ENCODE measurements around the gene KRTAP10-1. TPM values are rescaled to one million over a fixed set of nuclear protein-coding genes. Genes with fewer than 3 reads are reported as not detected.

Gene KRTAP10-1
- polyA plus RNA-seq, 3 donors, result not detected

DNA sequence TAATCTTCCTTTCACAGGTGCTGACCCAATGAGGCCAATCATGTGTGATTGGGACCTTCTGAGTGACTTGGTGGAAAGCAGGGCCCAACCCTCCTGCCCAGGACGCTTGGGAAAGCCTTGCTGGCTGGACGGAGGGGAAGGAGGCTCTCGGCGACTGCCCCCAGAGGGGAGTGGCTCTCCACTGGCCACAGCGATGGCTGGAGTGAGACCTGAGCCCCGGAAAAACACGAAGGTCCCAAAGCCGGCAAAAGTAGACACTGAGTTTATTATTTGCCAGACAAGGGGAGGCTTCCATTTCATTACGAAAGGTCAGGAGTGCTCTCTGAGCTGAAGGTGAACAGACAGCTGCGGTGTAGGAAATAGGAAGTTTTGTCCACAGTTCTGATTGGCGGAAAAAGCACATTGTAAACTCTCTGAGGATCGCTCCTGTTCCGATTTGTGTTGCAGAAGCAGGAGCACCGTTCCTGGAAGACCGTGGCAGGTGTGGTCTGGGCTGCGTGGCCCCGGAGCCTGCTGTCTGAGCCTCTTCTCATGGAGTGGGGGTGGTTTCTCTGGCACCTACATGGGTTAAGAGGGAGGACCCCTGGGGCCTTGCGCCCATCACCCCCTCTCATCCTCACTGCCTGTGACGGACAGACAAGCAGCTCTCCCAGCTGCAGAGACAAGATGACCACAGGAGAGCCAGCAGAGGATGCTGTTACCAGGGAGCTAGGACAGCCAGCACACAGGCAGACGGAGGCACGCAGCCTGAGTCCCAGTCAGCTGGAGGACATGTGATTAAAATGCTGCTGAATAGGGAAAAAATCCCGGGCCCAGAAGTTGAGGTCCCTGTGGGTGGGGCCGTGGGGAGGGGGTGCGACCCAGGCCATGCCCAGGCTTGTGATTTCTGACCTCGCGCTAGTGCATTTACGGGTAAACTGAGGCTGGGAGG lies 41.5 kb downstream of the KRTAP10-1 start:
- H3K27ac ChIP-seq (ENCODE audit: low read depth, low read length), result no peak overlapping the region
- WGBS, 3 donors, result 52 to 73% (median 66%) methylated on average over 27 of the region's 27 CpGs

DNA sequence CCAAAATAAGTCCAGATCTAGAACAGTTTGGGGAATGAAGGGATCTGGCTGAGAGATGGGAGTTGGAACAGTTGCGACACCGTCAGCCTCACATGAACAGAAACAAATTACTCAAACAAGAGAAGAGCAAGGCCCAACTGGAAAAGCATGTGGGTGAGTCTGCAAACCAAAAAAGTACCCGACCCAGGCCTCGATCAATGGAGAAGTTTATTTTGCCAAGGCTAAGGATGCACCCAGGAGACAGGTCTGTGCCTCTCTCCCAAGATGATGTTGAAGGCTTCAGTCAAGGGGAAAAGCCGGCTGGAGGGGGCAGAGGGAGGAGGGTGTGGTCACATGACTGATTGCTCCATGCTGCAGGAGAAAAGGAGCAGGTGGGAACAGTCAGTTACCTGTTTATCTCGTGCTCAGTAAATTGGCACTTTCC lies 42.3 kb downstream of the KRTAP10-1 start:
- H3K27ac ChIP-seq (ENCODE audit: low read depth, low read length), result no peak overlapping the region
- 48 to 53% (median 53%) methylated on average over 6 of the region's 6 CpGs for WGBS, 3 donors

DNA sequence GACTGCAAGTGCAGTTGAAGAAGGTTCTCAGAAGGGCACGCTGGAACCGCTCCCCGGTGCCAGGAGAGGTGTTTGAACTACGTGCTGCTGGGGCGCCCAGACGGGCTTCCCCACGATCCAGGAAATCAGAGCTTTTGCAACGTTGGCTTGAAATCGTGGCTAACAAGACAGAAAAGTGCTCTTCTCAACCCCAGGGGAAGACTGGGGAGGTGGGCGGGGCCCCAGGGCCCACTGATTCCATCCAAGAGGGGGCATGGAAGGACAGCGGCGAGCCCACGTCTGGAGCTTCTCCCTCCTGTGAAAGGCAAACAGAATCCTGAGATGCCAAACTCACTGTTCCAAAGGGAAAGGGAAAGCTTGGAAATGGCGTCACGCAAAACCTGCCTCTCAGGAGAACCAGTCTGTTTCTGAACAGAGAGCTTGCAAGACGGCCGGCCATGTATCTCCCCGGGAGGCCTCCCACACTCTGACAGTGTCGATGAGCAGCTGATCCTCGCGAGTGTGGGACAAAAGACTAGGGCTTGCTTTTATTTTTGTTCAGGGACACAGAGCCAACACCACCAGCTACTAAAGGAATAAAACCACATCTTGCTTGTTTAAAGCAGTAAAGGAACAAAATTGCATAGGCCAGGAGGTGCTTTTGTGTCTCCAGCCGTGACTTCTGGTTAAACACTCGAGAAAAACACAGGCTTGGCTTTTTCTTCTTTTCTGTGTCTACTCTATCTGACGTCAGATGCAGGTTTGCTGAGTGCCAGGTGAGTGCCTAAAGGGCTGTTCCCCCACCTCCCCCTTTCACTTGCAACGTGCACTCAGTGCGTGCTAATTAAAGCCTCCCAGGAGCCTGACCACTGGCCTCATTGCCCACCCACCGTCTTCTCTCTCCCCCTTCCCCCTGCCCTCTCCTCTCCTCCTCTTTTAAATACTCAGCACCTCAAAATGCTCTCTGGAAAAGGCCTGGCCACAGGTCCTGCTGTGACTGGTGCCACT lies 43.1 kb downstream of the KRTAP10-1 start:
- H3K27ac ChIP-seq (ENCODE audit: low read depth, low read length), result no peak overlapping the region
- 46 to 63% (median 49%) methylated on average over 27 of the region's 27 CpGs for WGBS, 3 donors

DNA sequence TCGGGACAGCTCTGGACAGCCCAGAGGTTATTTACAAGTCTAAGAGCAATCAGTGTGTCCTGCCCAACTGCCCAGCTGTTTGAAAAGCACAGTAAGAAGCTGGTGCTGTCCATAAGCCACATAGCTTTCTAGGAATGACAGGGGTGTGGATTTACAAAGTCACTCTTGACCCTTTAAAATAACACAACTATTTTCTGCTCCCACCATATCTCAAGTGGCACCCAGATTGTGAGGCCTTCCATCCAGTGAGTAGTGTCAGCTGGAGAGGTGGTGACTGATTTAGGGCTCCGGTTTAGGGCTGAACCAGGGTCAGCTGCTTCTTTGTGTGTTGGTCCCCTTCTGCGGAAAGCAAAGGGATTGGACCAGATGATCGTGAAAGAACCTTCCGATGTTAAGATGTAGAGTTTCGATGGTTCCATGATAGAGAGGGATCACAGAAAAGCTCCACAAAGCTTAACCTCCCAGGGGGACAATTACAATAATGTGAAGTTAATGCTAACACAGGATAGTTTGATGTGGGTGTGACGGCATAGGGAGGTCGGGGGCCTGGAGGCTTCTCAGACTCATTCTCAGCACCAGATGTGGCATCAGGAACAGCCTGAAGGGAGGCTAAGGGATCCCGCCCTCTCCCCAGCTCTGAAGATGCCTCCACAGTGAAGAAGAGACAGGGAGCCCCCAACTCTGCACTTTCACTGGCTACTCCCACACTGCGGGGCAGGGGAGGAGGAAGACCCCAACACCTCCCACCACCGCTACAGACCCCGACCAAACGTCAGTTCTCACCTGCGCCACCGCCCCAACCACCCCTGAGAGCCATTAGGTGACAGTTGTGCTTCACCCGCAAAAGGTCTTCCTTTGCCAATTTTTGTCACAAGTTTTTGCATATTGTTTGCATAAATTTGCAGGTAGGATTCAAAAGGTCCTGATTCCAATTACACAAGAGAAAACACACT lies 44.1 kb downstream of the KRTAP10-1 start:
- WGBS, 3 donors, result 87 to 90% (median 89%) methylated on average over 16 of the region's 16 CpGs

DNA sequence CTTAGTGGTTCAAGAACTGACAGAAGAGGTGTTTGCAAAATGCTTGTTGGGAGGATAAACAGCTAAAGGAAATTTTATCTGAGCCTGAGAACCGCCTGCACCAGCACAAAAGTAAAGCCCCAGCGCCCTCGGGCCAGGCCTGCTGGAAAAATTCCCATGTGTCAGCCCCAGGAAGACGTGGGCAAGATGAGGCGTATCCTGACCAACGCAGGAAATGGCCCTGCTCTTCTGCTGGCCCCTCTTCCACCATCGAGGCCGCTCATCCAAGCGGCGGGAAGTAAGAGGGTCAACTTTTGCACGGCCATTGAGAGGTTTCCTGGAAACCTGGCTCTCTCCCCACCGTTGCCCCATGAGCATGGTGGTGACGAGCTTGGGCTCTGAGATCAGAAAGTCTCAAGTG lies 45.0 kb downstream of the KRTAP10-1 start:
- WGBS, 3 donors, result 72 to 88% (median 75%) methylated on average over 13 of the region's 13 CpGs

More for the DNA sequence above, 44.1 kb downstream of the KRTAP10-1 start:
- H3K27ac ChIP-seq (ENCODE audit: low read depth, low read length), result no peak overlapping the region

DNA sequence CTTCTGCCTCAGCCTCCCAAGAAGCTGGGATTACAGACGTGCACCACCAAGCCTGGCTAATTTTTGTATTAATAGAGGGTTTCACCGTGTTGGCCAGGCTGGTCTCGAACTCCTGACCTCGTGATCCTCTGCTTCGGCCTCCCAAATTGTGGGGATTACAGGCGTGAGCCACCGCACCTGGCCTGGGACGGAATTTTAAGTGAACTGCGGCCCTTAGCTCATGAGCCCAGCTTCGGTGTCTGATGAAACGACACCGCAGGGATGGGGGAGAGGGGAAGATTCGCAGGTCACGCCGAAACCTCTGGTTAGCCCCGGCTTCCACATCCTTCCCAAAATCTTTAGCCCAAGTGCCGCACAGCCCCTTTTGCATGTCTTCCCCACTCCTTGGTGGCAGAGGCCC lies 45.6 kb downstream of the KRTAP10-1 start:
- WGBS, 3 donors, result 87 to 93% (median 91%) methylated on average over 15 to 17 of the region's 17 CpGs
- no peak overlapping the region for H3K27ac ChIP-seq (ENCODE audit: low read depth, low read length)

More for the DNA sequence above, 45.0 kb downstream of the KRTAP10-1 start:
- no peak overlapping the region for H3K27ac ChIP-seq (ENCODE audit: low read depth, low read length)

DNA sequence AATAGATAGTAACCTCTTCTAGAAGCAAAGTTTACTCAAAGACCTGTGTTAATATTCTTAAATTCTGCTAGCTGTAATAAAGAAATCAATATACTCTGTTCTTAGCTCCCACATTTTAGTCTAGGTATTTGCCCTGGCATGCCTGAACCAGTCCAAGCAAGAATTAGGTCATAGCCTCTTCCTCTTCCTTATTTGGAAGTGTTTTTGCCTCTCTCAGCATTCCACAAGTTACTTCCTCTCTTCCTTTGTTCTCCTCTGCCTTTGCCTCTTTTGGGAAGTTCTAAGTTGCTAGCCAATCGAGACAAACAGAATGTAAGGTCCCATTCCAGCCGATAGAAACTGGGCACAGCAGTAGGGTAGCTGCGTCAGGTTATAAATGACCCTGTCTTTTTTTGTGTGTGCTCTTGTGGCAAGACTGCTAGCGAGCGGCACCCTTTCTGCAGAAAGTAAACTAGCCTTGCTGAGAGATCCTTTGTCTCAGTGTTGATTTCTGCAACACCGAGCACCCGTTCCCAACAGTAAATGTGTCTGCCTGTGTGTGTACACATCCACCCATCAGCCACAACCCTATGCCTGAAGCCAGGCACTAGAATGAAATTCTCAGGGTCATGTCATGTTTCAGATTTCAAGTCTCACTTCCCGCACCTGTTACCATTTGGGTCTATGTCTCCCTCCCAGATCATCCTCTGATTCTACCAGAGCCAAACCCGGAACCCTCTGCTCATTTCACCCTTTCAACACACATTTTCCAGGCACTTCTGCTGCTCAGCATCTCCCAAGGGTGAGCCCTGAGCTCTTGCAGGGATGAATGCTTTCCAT lies 47.2 kb downstream of the KRTAP10-1 start:
- no peak overlapping the region for H3K27ac ChIP-seq (ENCODE audit: low read depth, low read length)
- WGBS, 3 donors, result 86 to 93% (median 88%) methylated on average over 9 of the region's 9 CpGs

DNA sequence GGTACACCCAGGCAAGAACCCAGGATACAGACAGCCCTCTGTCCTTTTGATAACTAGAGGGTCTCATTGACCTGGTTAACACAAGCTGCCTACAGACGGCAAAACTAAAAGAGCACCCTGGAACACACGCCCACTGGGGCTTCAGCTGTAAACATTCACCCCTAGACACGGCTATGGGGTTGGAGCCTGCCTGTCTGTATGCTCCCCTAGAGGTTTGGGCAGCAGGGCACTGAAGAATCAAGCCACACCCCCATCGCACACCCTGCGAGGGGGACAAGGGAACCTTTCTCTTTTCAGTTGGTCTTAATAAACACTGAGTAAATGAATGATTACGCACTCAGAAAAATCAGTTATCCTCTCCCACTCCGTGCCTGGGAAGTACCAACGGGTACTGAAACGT lies 49.2 kb downstream of the KRTAP10-1 start:
- 58 to 90% (median 87%) methylated on average over 9 of the region's 9 CpGs for WGBS, 3 donors
- no peak overlapping the region for H3K27ac ChIP-seq (ENCODE audit: low read depth, low read length)

DNA sequence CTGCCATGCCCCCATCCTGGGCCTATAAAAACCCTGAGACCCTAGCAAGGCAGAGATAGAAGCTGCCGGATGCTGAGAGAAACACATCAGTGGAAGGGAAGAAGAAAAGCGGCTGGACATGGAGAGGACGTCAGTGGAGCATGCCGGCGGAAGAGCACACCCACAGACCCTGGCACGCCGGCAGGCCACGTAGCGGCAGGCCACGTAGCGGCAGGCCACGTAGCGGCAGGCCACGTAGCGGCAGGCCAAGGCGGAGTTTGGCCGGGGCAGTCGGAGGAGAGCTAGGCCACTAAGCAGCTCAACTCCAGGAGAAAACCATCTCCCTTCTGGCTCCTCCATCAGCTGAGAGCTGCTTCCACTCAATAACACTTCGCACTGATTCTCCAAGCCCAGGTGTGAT lies 49.6 kb downstream of the KRTAP10-1 start:
- WGBS, 3 donors, result 93 to 96% (median 95%) methylated on average over 19 of the region's 19 CpGs

DNA sequence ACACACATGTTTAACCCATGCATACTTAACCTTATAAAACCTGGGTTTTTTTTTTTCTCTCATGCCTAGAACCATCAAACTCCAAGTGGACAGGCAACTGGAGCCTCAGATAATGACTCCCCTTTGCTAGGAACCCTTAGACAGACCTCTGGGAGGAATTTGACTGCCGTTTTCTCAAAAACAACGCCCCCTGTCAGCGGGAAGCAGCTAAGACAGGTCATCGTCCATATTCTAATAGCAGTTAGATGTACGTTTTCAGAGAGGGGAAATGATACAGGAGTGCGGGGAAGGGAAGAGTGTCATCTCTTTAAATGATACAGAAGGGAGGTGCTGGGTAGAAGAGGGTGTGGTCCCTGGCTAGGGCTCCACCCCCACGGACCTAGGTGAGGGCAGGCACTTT lies 50.0 kb downstream of the KRTAP10-1 start:
- H3K27ac ChIP-seq (ENCODE audit: low read depth, low read length), result no peak overlapping the region
- WGBS, 3 donors, result 32 to 37% (median 34%) methylated on average over 7 of the region's 7 CpGs

More for the DNA sequence above, 49.6 kb downstream of the KRTAP10-1 start:
- no peak overlapping the region for H3K27ac ChIP-seq (ENCODE audit: low read depth, low read length)

Other genes with a start within 250 kb of the KRTAP10-1 start
- gene PFKL, start 240.1 kb downstream of the KRTAP10-1 start, polyA plus RNA-seq, result 100 to 1,000 TPM in 1 of 3 donors, 10 to 100 TPM in 2; 50.2 to 134 (median 87.7) TPM
- gene CFAP410, start 200.8 kb downstream of the KRTAP10-1 start, polyA plus RNA-seq, result 10 to 100 TPM; 27.4 to 40.0 (median 30.3) TPM
- 1 to 10 TPM in 2 of 3 donors, under 1 TPM in 1; 0.72 to 4.2 (median 1.9) TPM for gene TRPM2, start 186.6 kb downstream of the KRTAP10-1 start, polyA plus RNA-seq
- 1 to 10 TPM in 2 of 3 donors, under 1 TPM in 1; 0.81 to 2.4 (median 2.1) TPM for gene LRRC3, start 84.7 kb downstream of the KRTAP10-1 start, polyA plus RNA-seq
- gene KRTAP10-2, start 11.3 kb upstream of the KRTAP10-1 start, polyA plus RNA-seq, result under 1 TPM in 1 of 3 donors, not detected in 2; 0.22 TPM
- gene KRTAP10-3, start 18.6 kb upstream of the KRTAP10-1 start, polyA plus RNA-seq, result not detected
- not detected for gene KRTAP10-4, start 33.5 kb upstream of the KRTAP10-1 start, polyA plus RNA-seq
- not detected for gene KRTAP10-5, start 40.4 kb upstream of the KRTAP10-1 start, polyA plus RNA-seq
- not detected for gene KRTAP10-6, start 52.3 kb upstream of the KRTAP10-1 start, polyA plus RNA-seq
- gene KRTAP10-7, start 60.4 kb upstream of the KRTAP10-1 start, polyA plus RNA-seq, result not detected
- gene KRTAP10-8, start 71.9 kb upstream of the KRTAP10-1 start, polyA plus RNA-seq, result not detected
- gene KRTAP10-9, start 86.9 kb upstream of the KRTAP10-1 start, polyA plus RNA-seq, result not detected
- gene KRTAP10-10, start 97.2 kb upstream of the KRTAP10-1 start, polyA plus RNA-seq, result not detected
- gene KRTAP10-11, start 106.2 kb upstream of the KRTAP10-1 start, polyA plus RNA-seq, result not detected
- gene KRTAP12-4, start 114.5 kb upstream of the KRTAP10-1 start, polyA plus RNA-seq, result not detected
- gene KRTAP12-3, start 117.7 kb upstream of the KRTAP10-1 start, polyA plus RNA-seq, result not detected
- under 1 TPM in 1 of 3 donors, not detected in 2; 0.79 TPM for gene KRTAP12-2, start 126.7 kb upstream of the KRTAP10-1 start, polyA plus RNA-seq
- gene KRTAP12-1, start 142.0 kb upstream of the KRTAP10-1 start, polyA plus RNA-seq, result not detected
- not detected for gene KRTAP10-12, start 157.0 kb upstream of the KRTAP10-1 start, polyA plus RNA-seq
- gene TSPEAR, start 171.4 kb upstream of the KRTAP10-1 start, polyA plus RNA-seq, result under 1 TPM; 0.07 to 0.56 (median 0.10) TPM